Tibial nerve (tissue), 4 donors: ENCODE data around the gene ZNHIT1. TPM values are rescaled to one million over a fixed set of nuclear protein-coding genes. Genes with fewer than 3 reads are reported as not detected.

Experiments
- DNase-seq, 2 donors: peaks; one replicate each; pipeline ENCODE4 v3.0.0-alpha.2; 2019; ENCODE audit warnings: low spot score in 2 of 2
- H3K27ac ChIP-seq, 4 donors: fragments of 200-600 bp; sonication (generic) in 3 of 4; one replicate each; pipeline ENCODE4 v1.5.1; 2017 to 2019; ENCODE audit warnings: mild to moderate bottlenecking in 1 of 4
- H3K27me3 ChIP-seq, 2 donors: fragments of 200-600 bp; sonication (generic) in 1 of 2; one replicate each; pipeline versions ENCODE4 v1.5.1 to v1.6.0; 2017 to 2019
- H3K36me3 ChIP-seq, 3 donors: fragments of 200-600 bp; sonication (generic); one replicate each; pipeline ENCODE4 v1.5.1; 2018 to 2019
- H3K4me1 ChIP-seq, 4 donors: fragments of 200-600 bp; sonication (generic) in 3 of 4; one replicate each; pipeline ENCODE4 v1.5.1; 2017 to 2019
- H3K4me3 ChIP-seq, 4 donors: fragments of 200-600 bp; sonication (generic) in 3 of 4; one replicate each; pipeline ENCODE4 v1.5.1; 2017 to 2019; ENCODE audit warnings: mild to moderate bottlenecking in 1 of 4, moderate library complexity in 1 of 4
- H3K9me3 ChIP-seq, 4 donors: fragments of 200-600 bp; sonication (generic) in 3 of 4; one replicate each; pipeline ENCODE4 v1.5.1; 2017 to 2019
- CTCF ChIP-seq, 5 experiments: fragments of 200-600 bp in 3 of 5; fragments of 450-650 bp in 2 of 5; sonication (generic) in 3 of 5; IDR thresholded peaks; one replicate each; pipeline ENCODE4 v1.5.1; 2016 to 2019; ENCODE audit warnings: antibody characterized with exemption in 5 of 5, mild to moderate bottlenecking in 3 of 5, moderate library complexity in 2 of 5
- EP300 ChIP-seq, 2 donors: sonication (generic); formaldehyde crosslinking; IDR thresholded peaks; one replicate each; pipeline ENCODE4 v1.6.1; 2017; ENCODE audit warnings: antibody characterized with exemption in 2 of 2, mild to moderate bottlenecking in 1 of 2
- POLR2A ChIP-seq, 2 donors: fragments of 450-650 bp; IDR thresholded peaks; one replicate each; pipeline ENCODE4 v1.6.1; 2017; ENCODE audit warnings: antibody characterized with exemption in 2 of 2, mild to moderate bottlenecking in 2 of 2, moderate library complexity in 2 of 2
- WGBS, 2 donors: methylation state at CpG; one replicate each; pipeline ENCODE4 v1.1.5; 2018; 5-methylcytosine and 5-hydroxymethylcytosine counted together
- total RNA-seq, 4 donors: library from RNA; depleted of rRNA; stranded (reverse); fragments of >200 nt; gene quantifications; one replicate each; pipeline ENCODE4 v1.1.0, GENCODE V29; 2016

The ZNHIT1 gene
- total RNA-seq, 4 donors from 2014 or later, result 90.5 to 113 (median 99.3) TPM

GRCh38 chr7:101179713-101180112 is 38.3 kb upstream of the ZNHIT1 start:
- 0 to 2% methylated on average over 1 to 21 of the region's 27 CpGs for WGBS, 2 donors
- no peak overlapping the region for H3K4me3 ChIP-seq
- H3K27me3 ChIP-seq, result peaks cover 0 to 92% of the 10 kb centered on the region in 2 donors
- no peak for TF ChIP-seq CTCF (IDR thresholded peaks at IDR 0.05)
- no peak for TF ChIP-seq POLR2A (IDR thresholded peaks at IDR 0.05)
- no peak for TF ChIP-seq EP300 (IDR thresholded peaks at IDR 0.05)
- peaks cover 0 to 18% (median 6%) of the 10 kb centered on the region in 4 donors for H3K4me1 ChIP-seq
- no peak overlapping the region for H3K27ac ChIP-seq
- no peaks in the 10 kb centered on the region for H3K36me3 ChIP-seq
- H3K9me3 ChIP-seq, result no peaks in the 10 kb centered on the region
- DNase-seq, result no peak

DNA sequence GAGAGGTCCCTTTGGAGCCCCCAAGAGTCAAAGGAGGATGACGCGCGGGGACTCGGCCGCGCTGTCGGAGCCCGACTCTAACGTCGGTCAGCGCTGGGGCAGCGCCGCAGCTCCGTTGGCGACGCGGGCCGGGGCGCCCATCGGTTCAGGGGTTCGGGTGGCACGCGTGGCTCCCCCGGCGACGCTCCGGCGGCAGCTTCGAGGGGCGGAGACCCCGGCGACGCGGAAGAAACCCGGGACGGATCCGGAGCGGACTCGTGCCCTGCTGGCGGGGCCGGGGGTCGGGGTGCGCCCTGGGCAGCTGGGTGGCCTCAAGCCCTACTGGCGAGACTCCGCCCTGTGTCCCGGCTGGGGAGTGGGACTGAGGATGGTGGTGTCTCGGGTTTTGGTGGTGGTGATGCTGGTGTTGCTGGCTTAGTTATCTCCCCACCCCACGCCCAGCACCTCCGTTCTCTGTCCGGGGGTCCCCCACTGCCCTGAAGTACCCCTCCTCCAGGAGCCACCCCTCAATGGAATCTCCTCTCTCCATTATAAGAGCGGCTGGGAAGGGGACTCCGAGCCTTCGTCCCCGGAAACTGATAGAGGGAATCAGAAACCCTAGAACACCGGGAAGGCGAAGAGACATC is 37.7 kb upstream of the ZNHIT1 start, which contains the start of gene NAT16:
Gene NAT16, minus strand, starts transcription at position 164 of the 626 bp plus-strand sequence. CDS start 5,486 bp downstream, outside the sequence.
- H3K4me1 ChIP-seq, result peaks cover 0 to 18% (median 6%) of the 10 kb centered on the region in 4 donors
- no peak within 1 kb of the TSS for H3K27ac ChIP-seq
- H3K9me3 ChIP-seq, result no peaks in the 10 kb centered on the region
- WGBS, 2 donors, result 3 to 5% methylated on average over 28 to 31 of the region's 56 CpGs
- TF ChIP-seq POLR2A (IDR thresholded peaks at IDR 0.05) (no peak), CTCF (IDR thresholded peaks at IDR 0.05) (no peak), EP300 (IDR thresholded peaks at IDR 0.05) (no peak)
- H3K4me3 ChIP-seq, result no peak within 1 kb of the TSS
- DNase-seq, result no peak
- peaks cover 0 to 89% of the 10 kb centered on the region in 2 donors for H3K27me3 ChIP-seq
- H3K36me3 ChIP-seq, result no peaks in the 10 kb centered on the region

GRCh38 chr7:101185258-101185839 is 32.6 kb upstream of the ZNHIT1 start:
- H3K4me3 ChIP-seq, result no peak overlapping the region
- H3K4me1 ChIP-seq, result peaks cover 0 to 2% (median 0%) of the 10 kb centered on the region in 4 donors
- H3K27ac ChIP-seq, result no peak overlapping the region
- no peak for DNase-seq
- H3K9me3 ChIP-seq, result no peaks in the 10 kb centered on the region
- WGBS, 2 donors, result 44 to 49% methylated on average over 5 of the region's 5 CpGs
- H3K27me3 ChIP-seq, result peaks cover 0 to 66% of the 10 kb centered on the region in 2 donors
- no peaks in the 10 kb centered on the region for H3K36me3 ChIP-seq
- TF ChIP-seq CTCF (IDR thresholded peaks at IDR 0.05), result no peak
- no peak for TF ChIP-seq EP300 (IDR thresholded peaks at IDR 0.05)
- TF ChIP-seq POLR2A (IDR thresholded peaks at IDR 0.05), result no peak

- Histone ChIP-seq H3K4me1 (no peaks in the 10 kb centered on the region), H3K4me3 (no peak overlapping the region), H3K9me3 (no peaks in the 10 kb centered on the region), H3K27me3 (peaks cover 0 to 57% of the 10 kb centered on the region in 2 donors), H3K36me3 (no peaks in the 10 kb centered on the region), H3K27ac (no peak overlapping the region)
- 63 to 69% methylated on average over 6 of the region's 6 CpGs for WGBS, 2 donors
- TF ChIP-seq POLR2A (IDR thresholded peaks at IDR 0.05), result no peak
- no peak for TF ChIP-seq CTCF (IDR thresholded peaks at IDR 0.05)
- TF ChIP-seq EP300 (IDR thresholded peaks at IDR 0.05), result no peak
- no peak for DNase-seq
These were observed 31.8 kb upstream of the ZNHIT1 start for GRCh38 chr7:101186194-101186593.

GRCh38 chr7:101186844-101187428 is 31.0 kb upstream of the ZNHIT1 start:
- no peaks in the 10 kb centered on the region for H3K36me3 ChIP-seq
- TF ChIP-seq EP300 (IDR thresholded peaks at IDR 0.05) (no peak), CTCF (IDR thresholded peaks at IDR 0.05) (no peak), POLR2A (IDR thresholded peaks at IDR 0.05) (no peak)
- no peak overlapping the region for H3K27ac ChIP-seq
- H3K4me1 ChIP-seq, result no peaks in the 10 kb centered on the region
- H3K9me3 ChIP-seq, result no peaks in the 10 kb centered on the region
- WGBS, 2 donors, result 87 to 93% methylated on average over 4 of the region's 4 CpGs
- H3K4me3 ChIP-seq, result no peak overlapping the region
- H3K27me3 ChIP-seq, result peaks cover 0 to 50% of the 10 kb centered on the region in 2 donors
- DNase-seq, result no peak
